ENCODE data around the gene SLC6A19.

SLC6A19 gene

GRCh38 chr5:1213508-1214162 is 12.2 kb downstream of the SLC6A19 start:
- H3K4me3 Mint-ChIP-seq: no peak overlapping the region
- no peaks in the 10 kb centered on the region for H3K4me1 Mint-ChIP-seq
- TF ChIP-seq CTCF (IDR thresholded peaks at IDR 0.05; ENCODE audit: unreplicated experiment in 3 of 3): no peak

GRCh38 chr5:1214163-1214935 is 13.0 kb downstream of the SLC6A19 start:
- TF ChIP-seq CTCF (IDR thresholded peaks at IDR 0.05; ENCODE audit: unreplicated experiment in 3 of 3): no peak
- H3K4me3 Mint-ChIP-seq: no peak overlapping the region
- no peak overlapping the region for H3K27ac Mint-ChIP-seq
- H3K4me1 Mint-ChIP-seq: no peaks in the 10 kb centered on the region
- H3K27me3 Mint-ChIP-seq (ENCODE audit: low read depth): peaks cover 16% of the 10 kb centered on the region
- H3K36me3 Mint-ChIP-seq (ENCODE audit: low read depth): no peaks in the 10 kb centered on the region
- peaks cover 6% of the 10 kb centered on the region for H3K9me3 Mint-ChIP-seq

More at GRCh38 chr5:1213508-1214162, 12.2 kb downstream of the SLC6A19 start:
- Mint-ChIP-seq H3K27ac (no peak overlapping the region), H3K27me3 (ENCODE audit: low read depth) (peaks cover 12% of the 10 kb centered on the region), H3K36me3 (ENCODE audit: low read depth) (no peaks in the 10 kb centered on the region), H3K9me3 (peaks cover 6% of the 10 kb centered on the region)

GRCh38 chr5:1214936-1215220 is 13.5 kb downstream of the SLC6A19 start:
- Mint-ChIP-seq H3K4me1 (no peaks in the 10 kb centered on the region), H3K4me3 (no peak overlapping the region), H3K36me3 (ENCODE audit: low read depth) (no peaks in the 10 kb centered on the region), H3K27me3 (ENCODE audit: low read depth) (peaks cover 16% of the 10 kb centered on the region), H3K27ac (no peak overlapping the region), H3K9me3 (peaks cover 6% of the 10 kb centered on the region)
- TF ChIP-seq CTCF (IDR thresholded peaks at IDR 0.05; ENCODE audit: unreplicated experiment in 3 of 3): no peak

- no peaks in the 10 kb centered on the region for H3K36me3 Mint-ChIP-seq (ENCODE audit: low read depth)
Measured at GRCh38 chr5:1215320-1216096, 14.1 kb downstream of the SLC6A19 start.

GRCh38 chr5:1216211-1216917 is 15.0 kb downstream of the SLC6A19 start:
- H3K36me3 Mint-ChIP-seq (ENCODE audit: low read depth): no peaks in the 10 kb centered on the region
- no peaks in the 10 kb centered on the region for H3K4me1 Mint-ChIP-seq
- H3K9me3 Mint-ChIP-seq: peaks cover 6% of the 10 kb centered on the region
- H3K27me3 Mint-ChIP-seq (ENCODE audit: low read depth): peaks cover 21% of the 10 kb centered on the region
- TF ChIP-seq CTCF (IDR thresholded peaks at IDR 0.05; ENCODE audit: unreplicated experiment in 3 of 3): no peak
- H3K4me3 Mint-ChIP-seq: no peak overlapping the region
- no peak overlapping the region for H3K27ac Mint-ChIP-seq

More at GRCh38 chr5:1215320-1216096, 14.1 kb downstream of the SLC6A19 start:
- TF ChIP-seq CTCF (IDR thresholded peaks at IDR 0.05; ENCODE audit: unreplicated experiment in 3 of 3): no peak
- no peaks in the 10 kb centered on the region for H3K4me1 Mint-ChIP-seq
- peaks cover 6% of the 10 kb centered on the region for H3K9me3 Mint-ChIP-seq
- H3K27ac Mint-ChIP-seq: no peak overlapping the region
- no peak overlapping the region for H3K4me3 Mint-ChIP-seq
- peaks cover 18% of the 10 kb centered on the region for H3K27me3 Mint-ChIP-seq (ENCODE audit: low read depth)

Measured in nephron (organoid).